ENCODE results near the gene PTPRN2. TPM values are rescaled to one million over a fixed set of nuclear protein-coding genes. Genes with fewer than 3 reads are reported as not detected.

PTPRN2 gene
- total RNA-seq, 1 experiment from 2014 or later = 1.1 TPM

GRCh38 chr7:157559596-157560257 lies 1027.9 kb downstream of the PTPRN2 start:
- intact Hi-C loops (cut with micrococcal nuclease; ENCODE audit: unreplicated experiment) (no loop called here), in situ Hi-C loops (cut with HindIII; ENCODE audit: low pct_unique_long_range_greater_than_20kb, low sequenced_read_pairs) (no loop called here)
- ChIA-PET POLR2A (no interaction called here), CTCF (interaction anchor here (0.6 kb wide), 1 partner anchor 127 kb away, joined by 5 read pairs; no protein-coding TSS in a partner anchor)
- ATAC-seq (peak; percentile 59; the same call in 1 of the 2 replicates), DNase-seq (ENCODE audit: low read depth, low spot score) (no peak)
- Histone ChIP-seq H3K4me1 (ENCODE audit: control insufficient read depth, insufficient read depth, low read length) (no peaks in the 10 kb centered on the region), H3K36me3 (ENCODE audit: control insufficient read depth, insufficient read depth, low read length) (no peaks in the 10 kb centered on the region), H3K27ac (ENCODE audit: low read length) (no peak overlapping the region), H3K4me3 (ENCODE audit: low read depth in 2 of 2, low read length in 2 of 2) (no peak overlapping the region), H3K27me3 (ENCODE audit: control insufficient read depth, insufficient read depth, low read length) (no peaks in the 10 kb centered on the region), H3K9me3 (ENCODE audit: control insufficient read depth, insufficient read depth, low read depth, low read length) (no peaks in the 10 kb centered on the region)
- BruUV-seq (replicated peaks) = no TSS peak
- no peak for TF ChIP-seq POLR2AphosphoS5 (IDR thresholded peaks at IDR 0.05; ENCODE audit: low read depth, low read length)

- BruUV-seq (replicated peaks) = no TSS peak
- ChIA-PET CTCF (interaction anchor here (0.6 kb wide), 1 partner anchor 356 kb away, joined by 4 read pairs; no protein-coding TSS in a partner anchor), POLR2A (no interaction called here)
- no peaks in the 10 kb centered on the region for H3K36me3 ChIP-seq (ENCODE audit: control insufficient read depth, insufficient read depth, low read length)
- TF ChIP-seq POLR2AphosphoS5 (IDR thresholded peaks at IDR 0.05; ENCODE audit: low read depth, low read length) = no peak
- no peak for TF ChIP-seq CTCF (IDR thresholded peaks at IDR 0.05)
- TF ChIP-seq REST (IDR thresholded peaks at IDR 0.05; ENCODE audit: insufficient read depth in 1 of 2, low read depth in 2 of 2, low read length in 1 of 2) = no peak
- no peak for TF ChIP-seq SIN3A (IDR thresholded peaks at IDR 0.05; ENCODE audit: borderline replicate concordance, insufficient read depth, low read depth, low read length)
- TF ChIP-seq TCF7L2 (IDR thresholded peaks at IDR 0.05; ENCODE audit: low read depth, low read length) = no peak
- H3K4me1 ChIP-seq (ENCODE audit: control insufficient read depth, insufficient read depth, low read length) = no peaks in the 10 kb centered on the region
- no peak overlapping the region for H3K27ac ChIP-seq (ENCODE audit: low read length)
- H3K9me3 ChIP-seq (ENCODE audit: control insufficient read depth, insufficient read depth, low read depth, low read length) = no peaks in the 10 kb centered on the region
- in situ Hi-C loops (cut with HindIII; ENCODE audit: low pct_unique_long_range_greater_than_20kb, low sequenced_read_pairs) (no loop called here), intact Hi-C loops (cut with micrococcal nuclease; ENCODE audit: unreplicated experiment) (no loop called here)
- DNase-seq (ENCODE audit: low read depth, low spot score) = no peak
- H3K4me3 ChIP-seq (ENCODE audit: low read depth in 2 of 2, low read length in 2 of 2) = no peak overlapping the region
- no peaks in the 10 kb centered on the region for H3K27me3 ChIP-seq (ENCODE audit: control insufficient read depth, insufficient read depth, low read length)
- ATAC-seq = no peak
Observed at GRCh38 chr7:157558875-157559595, 1028.6 kb downstream of the PTPRN2 start.

- Histone ChIP-seq H3K9me3 (ENCODE audit: control insufficient read depth, insufficient read depth, low read depth, low read length) (no peaks in the 10 kb centered on the region), H3K27me3 (ENCODE audit: control insufficient read depth, insufficient read depth, low read length) (no peaks in the 10 kb centered on the region), H3K4me1 (ENCODE audit: control insufficient read depth, insufficient read depth, low read length) (no peaks in the 10 kb centered on the region), H3K4me3 (ENCODE audit: low read depth in 2 of 2, low read length in 2 of 2) (no peak overlapping the region), H3K36me3 (ENCODE audit: control insufficient read depth, insufficient read depth, low read length) (no peaks in the 10 kb centered on the region), H3K27ac (ENCODE audit: low read length) (no peak overlapping the region)
- POLR2A ChIA-PET = no interaction called here
- ATAC-seq (no peak), DNase-seq (ENCODE audit: low read depth, low spot score) (no peak)
- intact Hi-C loops (cut with micrococcal nuclease; ENCODE audit: unreplicated experiment) = no loop called here
- no TSS peak for BruUV-seq (replicated peaks)
- in situ Hi-C loops (cut with HindIII; ENCODE audit: low pct_unique_long_range_greater_than_20kb, low sequenced_read_pairs) = no loop called here
- TF ChIP-seq TCF7L2 (IDR thresholded peaks at IDR 0.05; ENCODE audit: low read depth, low read length) = no peak
- no peak for TF ChIP-seq SIN3A (IDR thresholded peaks at IDR 0.05; ENCODE audit: borderline replicate concordance, insufficient read depth, low read depth, low read length)
- TF ChIP-seq POLR2AphosphoS5 (IDR thresholded peaks at IDR 0.05; ENCODE audit: low read depth, low read length) = no peak
- no peak for TF ChIP-seq CTCF (IDR thresholded peaks at IDR 0.05)
- no peak for TF ChIP-seq REST (IDR thresholded peaks at IDR 0.05; ENCODE audit: insufficient read depth in 1 of 2, low read depth in 2 of 2, low read length in 1 of 2)
- CTCF ChIA-PET = interaction anchor here (0.6 kb wide), 1 partner anchor 357 kb away, joined by 4 read pairs; no protein-coding TSS in a partner anchor
Observed at GRCh38 chr7:157558516-157558874, 1029.1 kb downstream of the PTPRN2 start.
